ENCODE results near the gene PPM1F.

DNA sequence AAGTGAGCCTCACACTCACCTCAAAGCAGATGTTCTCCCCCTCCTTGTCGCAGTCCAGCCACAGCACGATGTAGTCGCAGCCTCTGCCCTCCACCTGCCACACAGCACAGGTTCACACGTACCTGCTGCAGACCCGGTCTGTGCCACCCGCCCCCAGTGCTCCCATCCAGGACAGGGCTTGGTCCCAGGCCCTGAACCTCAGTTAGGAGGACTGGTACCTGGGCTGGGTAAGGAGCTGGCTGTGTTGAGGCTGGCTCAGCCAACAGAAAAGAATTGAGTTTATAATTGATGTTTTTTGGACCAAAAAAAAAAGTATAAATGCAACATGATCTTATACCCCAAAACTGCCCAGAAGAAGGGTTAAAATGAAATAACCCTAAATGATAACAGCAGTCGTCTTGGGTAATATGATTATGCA lies 19.2 kb upstream of the PPM1F start:
- TF ChIP-seq POLR2A (IDR thresholded peaks at IDR 0.05; ENCODE audit: low read length) (no peak), GATA1 (IDR thresholded peaks at IDR 0.05; ENCODE audit: low read depth, low read length) (no peak)
